Panc1 (cell line): ENCODE data around the gene MAGI3. TPM values are rescaled to one million over a fixed set of nuclear protein-coding genes. Genes with fewer than 3 reads are reported as not detected.
"Not testable (repeated sequence)": the region's sequence is repeated elsewhere in the genome, so short reads cannot be mapped to it uniquely, and the experiment has no call there.

ENCODE experiments used
- ATAC-seq: fragments of 200-7000 bp; cut with Tn5 transposase; 2 replicates; pipeline ENCODE4 v1.9.1; 2020; ENCODE audit warnings: mild to moderate bottlenecking, moderate library complexity
- BruUV-seq: library from RNA; stranded (reverse); fragments of 400-500 nt; replicated peaks from 2 replicates; lab custom pipeline; 2021; lab: Mats Ljungman, UMichigan
- CTCF ChIA-PET: fragments of 300-600 bp; sonication (Branson Sonifier 250); formaldehyde crosslinking; loops from one replicate; lab custom pipeline; 2022; ENCODE audit warnings: antibody characterized with exemption; lab: Charles Lee
- POLR2A ChIA-PET: fragments of 300-600 bp; sonication (Branson Sonifier 250); formaldehyde crosslinking; loops from one replicate; lab custom pipeline; 2022; ENCODE audit warnings: antibody characterized with exemption; lab: Charles Lee
- DNase-seq: peaks from one replicate; pipeline ENCODE4 v3.0.0-alpha.2; 2010; ENCODE audit warnings: low read depth, low spot score
- H3K27ac ChIP-seq: 2 replicates; pipeline ENCODE4 v1.5.1; 2011; ENCODE audit warnings: mild to moderate bottlenecking, low read length, inconsistent platforms
- H3K27me3 ChIP-seq: fragments of 200-500 bp; sonication (Bioruptor generic); 2 replicates; pipeline ENCODE4 v1.6.0; 2014; ENCODE audit warnings: low read length, inconsistent platforms; ENCODE audit not compliant: control insufficient read depth, insufficient read depth
- H3K36me3 ChIP-seq: fragments of 200-500 bp; sonication (Bioruptor generic); 2 replicates; pipeline ENCODE4 v1.5.1; 2014; ENCODE audit warnings: inconsistent platforms, mild to moderate bottlenecking, low read length, moderate library complexity; ENCODE audit not compliant: control insufficient read depth, insufficient read depth
- H3K4me1 ChIP-seq: 2 replicates; pipeline ENCODE4 v1.5.1; 2011; ENCODE audit warnings: inconsistent platforms, mild to moderate bottlenecking, low read length, moderate library complexity; ENCODE audit not compliant: control insufficient read depth, insufficient read depth
- H3K4me3 ChIP-seq, 2 experiments: 2 replicates each; pipeline ENCODE4 v1.5.1; 2011 to 2012; ENCODE audit warnings: low read depth in 2 of 2, low read length in 2 of 2, mild to moderate bottlenecking in 2 of 2, inconsistent platforms in 1 of 2, moderate library complexity in 1 of 2
- H3K9me3 ChIP-seq: fragments of 200-500 bp; sonication (Bioruptor generic); 2 replicates; pipeline ENCODE4 v1.5.1; 2014; ENCODE audit warnings: low read depth, mild to moderate bottlenecking, inconsistent platforms, low read length, moderate library complexity; ENCODE audit not compliant: control insufficient read depth, insufficient read depth
- CTCF ChIP-seq: fragments of 450-650 bp; IDR thresholded peaks from 2 replicates; pipeline ENCODE4 v1.5.1; 2017; ENCODE audit warnings: mild to moderate bottlenecking
- POLR2AphosphoS5 ChIP-seq: IDR thresholded peaks from 2 replicates; pipeline ENCODE4 v1.6.1; 2012; ENCODE audit warnings: mild to moderate bottlenecking, low read depth, low read length, moderate library complexity
- REST ChIP-seq, 2 experiments: IDR thresholded peaks; 2 replicates each; pipeline ENCODE4 v1.6.1; 2011 to 2012; ENCODE audit warnings: low read depth in 2 of 2, control low read depth in 1 of 2, low read length in 1 of 2, mild to moderate bottlenecking in 1 of 2, moderate library complexity in 1 of 2; ENCODE audit not compliant: insufficient read depth in 1 of 2
- SIN3A ChIP-seq: IDR thresholded peaks from 2 replicates; pipeline ENCODE4 v1.6.1; 2012; ENCODE audit warnings: low read depth, mild to moderate bottlenecking, low read length, moderate library complexity, borderline replicate concordance; ENCODE audit not compliant: insufficient read depth
- TCF7L2 ChIP-seq: IDR thresholded peaks from 2 replicates; pipeline ENCODE4 v1.6.1; 2011; ENCODE audit warnings: mild to moderate bottlenecking, low read depth, low read length, inconsistent platforms
- in situ Hi-C: cut with HindIII; loops from 2 replicates; pipeline ENCODE4 v1.10.0; 2016; ENCODE audit warnings: low sequenced_read_pairs, low pct_unique_long_range_greater_than_20kb
- intact Hi-C: fragments of 100-400 bp; cut with micrococcal nuclease; formaldehyde crosslinking; loops from one replicate; pipeline ENCODE4 v1.10.0; 2022; ENCODE audit not compliant: unreplicated experiment
- total RNA-seq: library from RNA; stranded (reverse); gene quantifications from one replicate; pipeline ENCODE4 v1.2.1, GENCODE V29; 2021; ENCODE audit not compliant: unreplicated experiment

MAGI3 gene
- total RNA-seq, 1 experiment from 2014 or later: 10.9 TPM

GRCh38 chr1:113701429-113701828 lies 311.1 kb downstream of the MAGI3 start:
- CTCF ChIA-PET: no interaction called here

GRCh38 chr1:113714606-113715269 lies 324.4 kb downstream of the MAGI3 start:
- no peak overlapping the region for H3K4me3 ChIP-seq
- H3K27ac ChIP-seq: no peak overlapping the region
- ChIA-PET CTCF (no interaction called here), POLR2A (no interaction called here)
- DNase-seq: no peak
- no peaks in the 10 kb centered on the region for H3K4me1 ChIP-seq
- intact Hi-C loops: no loop called here
- in situ Hi-C loops: no loop called here
- BruUV-seq: no TSS peak
- no peak for TF ChIP-seq TCF7L2
- no peak for TF ChIP-seq REST (IDR thresholded peaks at IDR 0.05; ENCODE audit: insufficient read depth in 1 of 2, low read depth in 2 of 2, low read length in 1 of 2)
- TF ChIP-seq SIN3A: no peak
- TF ChIP-seq CTCF: no peak
- TF ChIP-seq POLR2AphosphoS5: no peak
- no peaks in the 10 kb centered on the region for H3K27me3 ChIP-seq
- H3K9me3 ChIP-seq: no peaks in the 10 kb centered on the region
- no peaks in the 10 kb centered on the region; the same call in 1 of the 2 replicates for H3K36me3 ChIP-seq
- ATAC-seq: no peak

More at GRCh38 chr1:113701429-113701828, 311.1 kb downstream of the MAGI3 start:
- ATAC-seq: no peak
- POLR2A ChIA-PET: interaction anchor here (0.6 kb wide), 1 partner anchor 1150 kb away, joined by 13 read pairs; no protein-coding TSS in a partner anchor
- no TSS peak for BruUV-seq
- Histone ChIP-seq H3K27ac (no peak overlapping the region), H3K27me3 (no peaks in the 10 kb centered on the region), H3K4me3 (no peak overlapping the region), H3K4me1 (no peaks in the 10 kb centered on the region), H3K36me3 (peaks cover 4% of the 10 kb centered on the region; the same call in 1 of the 2 replicates), H3K9me3 (no peaks in the 10 kb centered on the region)
- TF ChIP-seq SIN3A (no peak), POLR2AphosphoS5 (no peak), REST (IDR thresholded peaks at IDR 0.05; ENCODE audit: insufficient read depth in 1 of 2, low read depth in 2 of 2, low read length in 1 of 2) (no peak), TCF7L2 (no peak), CTCF (no peak)
- DNase-seq: no peak
- in situ Hi-C loops: no loop called here
- intact Hi-C loops: no loop called here

GRCh38 chr1:113717506-113717905 lies 327.2 kb downstream of the MAGI3 start:
- intact Hi-C loops, CTCF ChIA-PET, BruUV-seq: not testable (repeated sequence)

More at GRCh38 chr1:113717506-113717905, 327.2 kb downstream of the MAGI3 start:
- DNase-seq, H3K4me1 ChIP-seq, H3K9me3 ChIP-seq, H3K36me3 ChIP-seq, in situ Hi-C loops, POLR2A ChIA-PET, H3K27me3 ChIP-seq, H3K27ac ChIP-seq, ATAC-seq, H3K4me3 ChIP-seq: not testable (repeated sequence)
